Stimulated activated CD4-positive, alpha-beta T cell treated with anti-CD3 and anti-CD28 coated beads, Interleukin-1b, Interleukin-23, amount 100 ng/mL, for 24 hours (primary cell): Measurements from ENCODE around the gene ANGPTL5.
"Not testable (repeated sequence)": the region's sequence is repeated elsewhere in the genome, so short reads cannot be mapped to it uniquely, and the experiment has no call there.

Source experiments
- DNase-seq, 4 experiments: peaks; one replicate each; pipeline ENCODE4 v3.0.0-alpha.2; 2020; ENCODE audit warnings: low read depth in 4 of 4, low spot score in 1 of 4

Gene ANGPTL5

DNA sequence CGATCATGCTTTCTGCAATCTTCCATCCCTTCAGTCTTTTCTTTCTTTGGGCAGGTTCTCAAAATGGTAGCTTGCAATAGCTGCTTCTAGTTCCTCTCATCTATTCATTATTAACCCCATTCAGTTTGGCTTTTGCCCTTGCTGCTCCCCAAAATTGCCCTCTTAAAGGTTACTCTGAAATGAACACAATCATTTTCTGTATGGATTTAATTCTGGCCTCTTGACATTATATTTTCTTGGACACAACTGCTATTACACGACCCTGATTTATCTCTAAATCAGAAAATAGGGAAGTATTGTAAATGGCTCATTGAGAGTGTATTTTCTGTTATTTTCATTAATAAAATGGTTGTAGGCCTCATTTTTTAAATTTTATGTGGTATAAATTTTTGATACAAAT, at the start of gene ANGPTL5:
Gene ANGPTL5, minus strand, starts transcription at position 101 of the 400 bp plus-strand sequence. CDS start 8,613 bp downstream, outside the sequence.
- DNase-seq = no peak

DNA sequence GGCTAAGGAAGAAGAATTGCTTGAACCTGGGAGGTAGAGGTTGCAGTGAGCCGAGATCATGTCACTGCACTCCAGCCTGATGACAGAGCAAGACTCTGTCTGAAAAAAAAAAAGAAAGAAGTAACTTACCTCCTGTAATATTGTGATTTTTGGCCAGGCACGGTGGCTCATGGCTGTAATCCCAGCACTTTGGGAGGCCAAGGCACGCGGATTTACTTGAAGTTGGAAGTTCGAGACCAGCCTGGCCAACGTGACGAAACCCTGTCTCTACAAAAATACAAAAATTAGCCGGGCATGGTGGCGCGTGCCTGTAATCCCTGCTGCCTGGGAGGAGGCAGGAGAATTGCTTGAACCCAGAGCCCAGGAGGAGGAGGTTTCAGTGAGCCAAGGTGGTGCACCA, 47.9 kb upstream of the ANGPTL5 start:
- DNase-seq = not testable (repeated sequence)

DNA sequence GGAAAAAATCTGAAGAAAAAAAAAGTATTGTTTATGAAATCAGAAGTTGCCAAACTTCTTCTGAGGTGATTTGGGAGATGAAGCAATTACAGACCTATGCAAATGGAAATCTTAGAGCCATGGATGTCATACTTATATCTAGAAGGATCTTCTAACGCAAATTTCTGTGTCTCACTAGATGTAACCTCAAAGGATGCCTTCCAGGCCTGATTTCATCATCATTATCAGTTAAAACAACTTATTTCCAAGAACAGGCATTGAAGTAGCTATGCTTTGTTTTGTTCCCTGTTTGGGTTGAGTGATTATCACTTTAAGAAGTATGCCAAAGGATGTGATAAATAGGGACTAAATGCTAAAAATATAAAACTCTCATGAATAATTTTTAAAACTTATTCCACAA, 43.9 kb upstream of the ANGPTL5 start:
- DNase-seq = no peak

DNA sequence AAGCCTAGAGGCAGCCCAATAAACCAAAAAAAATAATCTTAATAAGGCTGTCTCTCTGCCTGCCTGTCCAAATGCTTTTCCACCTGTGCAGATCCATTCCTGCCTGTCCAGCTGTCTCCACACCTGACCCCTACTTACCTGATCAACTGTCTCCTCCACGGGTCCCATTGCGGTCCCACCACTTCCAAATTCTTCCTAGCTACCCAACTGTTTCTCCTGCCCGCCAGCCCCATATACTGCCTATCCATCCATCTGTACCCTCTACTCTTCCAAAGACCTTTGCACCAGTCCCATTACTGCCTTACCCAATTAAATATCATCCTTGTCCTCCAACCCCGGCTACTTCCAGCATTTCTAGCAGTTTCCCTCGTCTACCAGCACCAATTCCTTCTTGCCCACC, 39.4 kb upstream of the ANGPTL5 start:
- DNase-seq = no peak

DNA sequence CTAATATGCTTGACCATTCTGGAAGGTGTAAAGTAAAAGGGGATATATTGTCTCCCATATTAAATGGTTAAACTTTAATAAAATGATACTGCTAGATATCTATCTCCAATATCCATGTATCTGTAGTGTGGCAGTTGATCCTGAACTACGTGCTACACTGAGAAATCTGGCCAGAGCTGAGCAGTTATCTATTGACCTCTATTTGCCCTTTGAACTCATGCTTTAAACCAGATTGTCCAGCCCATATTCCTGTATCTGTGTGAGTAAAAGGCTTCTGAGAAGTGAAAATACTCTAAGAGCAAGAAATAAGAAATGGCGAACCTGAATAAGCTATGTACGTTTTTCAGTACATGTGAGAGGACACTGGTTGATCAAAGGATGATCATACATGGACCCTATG, 39.0 kb upstream of the ANGPTL5 start:
- DNase-seq = no peak

DNA sequence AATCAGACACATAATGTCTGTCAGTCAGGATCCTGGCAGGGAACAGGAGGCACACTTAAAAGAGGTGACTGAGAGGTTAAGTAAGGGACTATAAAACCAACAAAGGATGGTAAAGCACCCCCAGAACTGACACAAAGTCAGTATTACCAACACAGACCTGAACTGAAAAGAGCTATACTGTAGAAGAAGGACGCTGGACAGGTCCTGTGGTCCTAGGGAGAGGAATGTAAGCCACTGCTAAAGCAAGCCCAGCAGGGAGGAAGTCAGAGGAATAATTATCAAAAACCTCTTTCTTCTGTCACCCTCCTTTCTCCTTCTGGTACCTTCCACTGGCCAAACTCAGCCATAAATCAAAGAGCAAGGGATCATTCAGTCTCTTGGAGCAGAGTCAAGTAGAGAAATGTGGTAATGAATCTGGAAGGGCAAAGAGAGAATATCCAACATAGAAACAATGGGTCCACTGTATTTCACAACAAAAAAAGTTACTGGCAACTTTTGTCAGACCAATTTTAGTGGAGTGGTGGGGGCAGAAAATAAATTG, 33.4 kb upstream of the ANGPTL5 start:
- no peak for DNase-seq

DNA sequence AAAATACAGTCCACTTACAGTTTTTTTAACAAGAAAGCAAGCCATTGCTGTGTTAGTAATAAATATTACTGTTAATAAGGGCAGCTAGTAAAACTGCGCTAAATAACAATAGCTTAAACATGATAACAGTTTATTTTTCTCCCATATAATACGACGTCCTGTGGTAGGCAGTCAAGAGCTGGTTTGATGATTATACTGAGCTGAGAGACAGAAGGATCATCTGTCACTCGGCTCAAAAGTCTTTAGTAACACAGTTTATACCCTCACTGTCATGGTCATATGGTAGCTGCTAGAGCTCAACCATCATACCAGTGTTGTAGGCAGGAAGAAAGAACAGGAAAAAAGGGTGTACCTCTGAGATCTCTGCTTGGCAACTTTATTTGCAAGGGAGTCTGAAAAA, 29.1 kb upstream of the ANGPTL5 start:
- DNase-seq = no peak

DNA sequence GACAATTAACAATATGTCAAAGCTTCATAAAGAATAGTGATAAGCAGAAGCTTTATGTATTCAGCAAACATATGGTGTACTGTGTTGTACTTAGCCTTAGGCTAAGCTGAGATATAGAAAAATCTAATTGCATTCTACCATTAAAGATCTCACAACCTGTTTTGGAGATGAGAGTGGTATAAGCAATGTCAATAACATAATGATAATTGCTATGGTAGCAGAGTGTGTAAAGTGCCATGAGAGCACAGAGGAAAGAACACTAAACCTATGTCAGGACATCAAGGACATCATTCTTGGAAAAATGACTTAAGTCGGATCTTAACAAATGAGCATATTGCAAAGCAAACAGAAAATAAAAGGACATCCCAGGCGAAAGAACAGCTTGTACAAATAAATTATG, 28.6 kb upstream of the ANGPTL5 start:
- no peak for DNase-seq

DNA sequence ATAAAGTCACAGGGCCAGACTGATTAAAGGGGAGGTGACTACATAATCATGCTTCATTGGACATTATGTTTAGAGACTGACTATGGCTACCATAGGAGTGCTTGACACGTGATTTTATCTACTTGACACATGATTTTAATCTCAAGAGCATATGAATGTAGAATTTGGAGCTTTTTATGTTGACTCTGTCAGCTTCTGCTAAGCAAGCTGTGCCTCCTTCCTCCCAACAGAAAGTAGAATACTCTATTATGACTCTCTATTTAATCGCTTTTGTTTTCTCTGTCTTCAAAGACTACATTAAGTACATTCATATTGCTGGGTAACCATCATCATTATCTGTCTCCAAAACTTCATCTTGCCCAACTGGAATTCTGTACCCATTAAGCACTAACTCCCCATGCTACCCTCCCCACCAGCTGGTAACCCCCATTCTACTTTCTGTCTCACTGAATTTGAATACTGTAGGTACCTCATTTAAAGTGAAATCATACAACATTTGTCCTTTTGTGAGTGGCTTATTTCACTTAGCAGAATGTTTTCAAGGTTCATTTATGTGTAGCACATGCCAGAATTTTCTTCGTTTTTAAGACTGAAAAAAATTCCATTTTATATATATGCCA, 24.7 kb upstream of the ANGPTL5 start:
- no peak for DNase-seq

DNA sequence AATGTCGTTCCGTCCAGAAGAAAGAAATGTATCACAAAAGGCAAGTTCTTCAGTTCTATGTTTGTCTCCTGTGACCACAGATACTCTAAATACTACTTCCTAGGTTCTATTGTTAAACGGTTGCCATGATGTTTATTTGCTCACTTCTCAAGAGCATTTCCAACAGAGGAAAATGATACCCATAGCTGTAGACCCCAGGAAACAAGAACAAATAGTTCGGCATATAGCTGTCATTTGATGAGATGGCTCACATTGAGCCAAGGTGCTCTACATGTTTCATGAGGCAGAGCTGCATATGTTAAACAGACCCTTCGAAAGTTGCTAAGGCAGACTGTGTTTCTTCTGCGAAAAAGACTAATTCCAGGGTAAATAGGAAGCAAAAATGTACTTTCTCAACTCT, 15.4 kb upstream of the ANGPTL5 start:
- no peak for DNase-seq

DNA sequence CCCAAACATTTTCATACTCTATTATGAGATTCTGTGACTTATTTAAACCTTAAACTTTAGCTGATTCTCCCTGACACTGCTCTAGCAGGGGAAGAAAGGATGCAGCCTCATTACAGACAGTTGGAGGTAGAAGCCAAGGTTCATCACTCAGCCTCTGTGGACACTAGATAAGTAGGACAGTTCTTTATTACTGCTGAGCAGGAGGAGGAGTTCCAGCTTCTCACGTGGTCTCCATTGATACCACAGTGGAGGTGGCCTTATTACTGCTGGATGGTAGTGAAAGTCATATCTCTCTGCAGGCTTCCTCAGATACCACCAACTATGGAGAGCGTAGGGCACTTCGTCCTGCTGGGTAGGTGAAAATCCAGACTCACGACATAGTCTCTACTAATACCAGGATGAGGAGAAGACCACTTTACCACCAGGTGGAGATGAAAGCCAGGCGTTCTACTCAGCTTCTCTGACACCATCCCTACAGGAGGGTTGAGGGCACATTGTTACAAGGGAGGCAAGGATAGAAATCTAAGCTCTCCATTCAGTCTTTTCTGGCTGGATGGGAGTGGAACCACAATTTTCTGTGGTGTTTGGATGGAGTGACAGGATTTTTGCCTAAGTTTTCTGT, 13.1 kb upstream of the ANGPTL5 start:
- no peak for DNase-seq

DNA sequence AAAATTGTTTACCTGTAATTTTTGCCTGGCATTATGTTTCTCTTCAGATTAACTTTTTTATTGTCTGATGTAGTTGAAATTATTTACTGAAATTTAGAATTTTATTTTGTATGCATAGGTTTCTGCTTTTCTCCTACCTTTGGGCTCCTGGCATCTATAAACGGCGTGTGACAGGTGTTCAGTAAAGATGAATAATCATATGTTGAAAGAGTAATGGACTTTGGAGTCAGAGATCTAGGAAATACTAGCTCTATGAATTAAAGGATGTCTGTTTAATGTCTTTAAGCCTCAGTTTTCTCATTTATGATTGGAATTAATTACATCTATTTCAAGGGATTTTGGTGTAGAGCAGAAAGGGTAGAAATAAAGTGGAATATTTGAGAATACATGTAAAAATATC, 7.2 kb upstream of the ANGPTL5 start:
- DNase-seq = no peak

DNA sequence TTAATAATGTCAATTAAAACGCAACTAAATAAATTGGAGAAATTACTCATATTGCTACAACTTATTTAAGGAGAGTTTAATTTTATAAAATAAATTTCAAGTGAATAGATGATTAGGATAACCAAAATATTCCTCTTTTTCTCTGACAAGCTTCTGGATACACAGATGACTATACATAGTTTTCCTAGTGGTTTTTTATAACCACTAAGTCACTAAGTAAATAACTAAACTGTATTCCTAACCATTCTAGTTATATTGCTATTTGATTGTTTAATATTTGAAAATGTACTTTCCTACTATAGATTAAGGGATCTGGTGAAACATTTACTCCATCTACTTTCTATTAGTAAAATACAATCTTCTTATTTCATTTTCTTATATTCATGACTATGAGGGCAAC, 4.7 kb upstream of the ANGPTL5 start:
- no peak for DNase-seq

DNA sequence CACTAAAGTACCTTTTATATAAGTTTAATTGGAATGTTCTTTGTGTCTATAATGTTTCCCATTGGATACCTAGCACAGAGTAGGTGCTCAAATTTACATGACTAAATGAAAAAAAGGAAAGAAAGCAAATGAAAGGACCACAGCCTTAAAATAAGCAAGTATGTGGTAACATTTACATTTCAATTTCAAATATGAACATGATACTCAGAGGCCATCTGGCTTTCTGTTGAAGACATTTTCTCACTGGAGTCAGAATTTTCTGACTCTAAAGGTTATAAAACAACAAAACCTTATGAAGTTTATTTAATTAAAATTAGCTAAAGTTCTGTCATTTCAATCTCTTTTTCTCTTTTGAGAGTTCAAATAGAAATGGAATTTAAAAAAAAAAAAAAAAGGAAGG, 904 bp upstream of the ANGPTL5 start:
- DNase-seq = no peak

DNA sequence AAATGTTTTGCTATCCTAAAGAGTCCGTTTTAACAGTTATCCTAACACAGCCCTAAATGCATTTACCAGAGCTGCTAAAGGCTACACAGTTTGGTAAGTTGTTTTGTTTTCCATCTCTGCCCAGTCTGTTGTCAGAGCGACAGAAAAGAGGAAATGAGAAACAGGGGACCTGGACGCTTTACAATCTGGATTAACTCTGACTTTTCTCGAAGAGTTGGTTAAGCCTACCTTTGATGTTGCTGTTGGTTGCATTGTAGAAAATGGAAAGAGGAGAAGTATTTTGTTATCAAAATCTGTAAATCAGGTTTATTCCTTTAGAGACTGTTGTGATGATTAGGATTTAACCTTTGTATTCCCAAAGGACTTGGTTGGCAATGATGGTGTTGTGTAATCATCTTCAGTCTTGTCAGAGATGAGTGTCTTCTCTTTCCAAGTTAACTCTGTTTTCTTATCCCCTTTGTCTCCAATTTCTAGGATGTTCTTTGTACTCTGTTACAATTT, 481 bp downstream of the ANGPTL5 start:
- DNase-seq = no peak

DNA sequence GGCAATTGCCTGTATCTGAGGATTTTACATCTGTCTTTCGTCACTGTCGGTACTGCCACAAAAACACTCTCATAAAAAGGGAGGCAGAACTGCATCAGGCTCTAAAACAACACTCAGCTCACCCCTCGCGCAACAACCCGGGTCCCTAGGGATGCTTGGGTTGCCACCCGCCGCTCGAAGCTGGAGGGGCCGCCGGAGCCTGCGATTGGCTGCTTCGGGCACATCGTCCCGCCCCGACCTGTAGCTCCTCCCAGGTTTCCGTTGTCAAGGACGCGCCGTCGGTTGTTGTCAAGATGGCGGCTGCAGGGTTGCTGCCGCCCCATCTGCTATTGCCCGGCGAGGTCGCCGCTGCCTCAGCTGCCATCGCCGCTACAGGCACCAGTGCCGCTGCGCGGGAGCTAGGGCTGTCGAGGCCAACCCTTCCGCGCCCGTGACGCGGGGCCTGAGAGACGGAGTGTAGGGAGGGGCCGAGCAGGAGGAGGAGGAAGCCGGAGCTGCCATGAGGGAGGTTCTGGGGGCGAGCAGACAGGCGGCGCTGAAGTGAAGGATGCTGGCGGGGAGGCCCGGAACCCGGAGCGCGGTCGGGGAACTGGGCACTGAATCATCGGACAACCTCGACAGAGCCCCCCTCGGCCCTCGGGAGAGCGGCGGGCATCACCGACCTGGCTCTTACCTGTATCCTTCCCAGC, 1.4 kb downstream of the ANGPTL5 start, which contains the start of gene CEP126:
Gene CEP126, plus strand, starts transcription at position 273 of the 689 bp plus-strand sequence. Its CDS starts 275 bp downstream, at position 548.
- DNase-seq = peak; percentile 82 to 91 (median 86)

DNA sequence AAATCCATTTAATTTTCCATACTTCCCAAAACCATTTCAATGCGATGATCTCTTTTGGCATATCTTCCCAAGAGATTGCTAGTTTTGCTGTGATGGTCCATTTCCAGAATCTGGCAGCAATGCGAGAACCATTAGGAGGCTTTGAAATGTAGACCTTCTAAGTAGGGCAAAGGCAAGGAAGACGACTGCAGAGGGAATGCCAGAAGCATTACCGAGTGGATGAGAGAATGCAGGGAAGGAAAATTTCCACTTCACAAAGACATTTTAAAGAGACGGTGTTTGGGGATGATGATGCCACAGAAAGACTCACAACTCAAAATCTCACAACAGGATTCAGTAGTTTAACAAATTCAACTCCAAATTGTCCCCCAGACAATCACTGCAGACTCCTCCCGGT, 2.0 kb downstream of the ANGPTL5 start:
- DNase-seq = no peak

DNA sequence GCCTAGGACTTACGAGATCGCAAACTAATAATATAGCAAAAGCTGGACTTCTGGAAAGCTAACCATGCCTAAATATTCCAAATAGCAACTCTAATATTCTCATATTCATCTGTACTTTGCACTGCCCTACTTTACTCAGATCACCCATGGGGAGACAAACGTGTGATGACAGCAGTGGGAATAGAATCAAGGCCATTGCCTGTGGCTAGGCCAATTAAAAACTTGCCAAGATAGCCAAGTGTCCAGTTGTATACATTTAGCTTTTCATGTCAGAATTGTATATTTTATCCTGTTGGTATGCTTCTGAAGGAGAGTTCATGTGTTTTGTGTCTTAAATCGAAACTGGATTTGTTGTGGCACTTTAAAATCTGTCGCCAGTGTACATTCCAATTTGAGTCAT, 2.7 kb downstream of the ANGPTL5 start:
- no peak for DNase-seq

DNA sequence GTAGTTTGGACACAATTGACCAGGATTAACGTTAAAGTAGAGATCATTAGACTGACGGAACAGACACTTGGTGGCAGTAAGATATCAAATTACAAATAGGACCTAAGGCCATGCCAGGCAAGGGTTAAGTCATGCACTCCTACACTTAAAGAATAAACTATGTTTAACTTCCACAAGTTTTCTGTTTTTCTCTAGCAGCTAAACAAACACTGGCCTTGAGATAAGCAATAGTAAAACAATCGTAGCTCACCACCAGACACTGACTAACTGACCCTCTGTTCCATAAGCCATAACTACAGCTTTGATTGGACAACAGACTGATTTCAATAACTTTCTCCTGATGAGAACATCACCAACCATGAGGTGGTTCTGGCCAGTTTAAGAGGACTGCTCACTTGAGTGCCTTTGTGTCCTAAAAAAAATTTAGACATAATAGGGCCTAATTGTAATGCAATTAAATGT, 3.5 kb downstream of the ANGPTL5 start:
- no peak for DNase-seq

DNA sequence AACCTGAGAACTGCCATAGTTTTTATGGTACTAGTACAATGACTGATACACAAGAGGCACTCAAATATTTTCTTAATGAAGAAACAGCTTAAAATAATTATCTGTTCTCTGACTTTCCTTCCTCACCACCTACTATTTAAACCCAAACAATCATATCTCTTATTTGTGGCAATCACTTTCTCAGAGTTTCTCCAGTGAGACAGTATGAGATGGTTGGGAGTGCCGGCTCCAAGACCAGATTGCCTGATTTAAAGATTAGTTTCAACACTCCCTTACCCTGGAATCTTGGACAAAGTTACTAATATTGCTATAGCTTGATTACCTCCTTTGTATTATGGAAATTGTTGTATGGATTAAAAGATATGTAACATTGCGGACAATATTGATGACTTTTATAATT, 7.2 kb downstream of the ANGPTL5 start:
- no peak for DNase-seq

DNA sequence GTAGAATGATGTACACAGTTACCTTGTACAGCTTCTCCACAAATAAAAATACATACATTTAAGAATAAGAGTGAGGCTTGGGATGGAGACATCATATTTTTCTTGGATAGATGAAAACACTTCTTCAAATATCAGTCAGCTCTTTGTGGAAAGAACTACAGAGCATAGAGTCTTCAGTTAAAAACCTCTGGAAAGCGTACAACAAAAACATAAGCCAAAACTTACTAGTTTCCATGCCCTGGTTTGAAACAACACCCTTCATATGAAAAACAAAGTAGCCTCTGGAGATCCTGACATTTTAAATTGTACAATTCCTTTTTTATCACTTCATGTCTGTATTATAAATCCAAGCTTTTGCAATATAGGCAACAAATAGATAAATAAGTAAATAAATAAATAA, 8.5 kb downstream of the ANGPTL5 start:
- DNase-seq = no peak

DNA sequence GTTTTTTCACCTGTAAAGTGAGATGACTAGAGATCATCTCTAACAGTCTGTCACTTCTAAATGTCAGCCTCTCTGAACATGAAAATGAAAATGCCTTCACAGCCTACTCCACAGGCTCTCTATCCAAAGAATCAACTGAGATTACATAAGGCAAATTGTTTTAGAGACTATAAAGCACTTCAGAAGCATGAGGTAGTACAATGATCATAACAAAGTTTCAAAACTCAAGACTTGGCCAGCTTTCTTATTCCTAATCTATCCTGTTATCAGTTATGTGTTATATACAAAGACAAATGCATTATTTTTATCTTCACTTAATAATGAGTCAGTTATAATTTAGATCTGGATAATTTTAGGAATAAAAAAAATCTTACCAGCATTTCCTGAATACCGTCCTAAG, 21.8 kb downstream of the ANGPTL5 start:
- no peak for DNase-seq
